ENCODE results near the gene PCDH15.

Gene PCDH15

DNA sequence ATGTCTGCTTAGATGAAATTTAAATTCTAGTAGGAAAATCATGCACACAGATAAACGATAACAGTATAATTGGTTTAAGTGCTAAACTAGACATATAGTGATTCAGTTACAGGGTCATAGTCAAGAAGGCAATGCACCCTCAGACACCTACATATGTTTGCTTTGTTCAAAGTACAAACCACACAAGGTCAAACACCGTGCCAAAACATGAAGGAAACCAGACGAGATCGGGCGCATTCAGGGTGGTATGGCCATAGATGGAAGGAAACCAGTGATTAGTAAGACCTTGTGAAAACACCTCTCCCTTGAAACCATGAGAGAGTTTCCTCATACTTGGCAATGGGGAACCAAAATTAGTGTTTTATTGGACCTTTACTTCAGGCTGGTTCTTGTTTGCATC is 906.9 kb downstream of the PCDH15 start:
- in situ Hi-C loops (cut with MboI; ENCODE audit: low sequenced_read_pairs): no loop called here

- in situ Hi-C loops (cut with MboI; ENCODE audit: low sequenced_read_pairs): no loop called here
Measured at GRCh38 chr10:53893061-53893460, 908.0 kb downstream of the PCDH15 start.

DNA sequence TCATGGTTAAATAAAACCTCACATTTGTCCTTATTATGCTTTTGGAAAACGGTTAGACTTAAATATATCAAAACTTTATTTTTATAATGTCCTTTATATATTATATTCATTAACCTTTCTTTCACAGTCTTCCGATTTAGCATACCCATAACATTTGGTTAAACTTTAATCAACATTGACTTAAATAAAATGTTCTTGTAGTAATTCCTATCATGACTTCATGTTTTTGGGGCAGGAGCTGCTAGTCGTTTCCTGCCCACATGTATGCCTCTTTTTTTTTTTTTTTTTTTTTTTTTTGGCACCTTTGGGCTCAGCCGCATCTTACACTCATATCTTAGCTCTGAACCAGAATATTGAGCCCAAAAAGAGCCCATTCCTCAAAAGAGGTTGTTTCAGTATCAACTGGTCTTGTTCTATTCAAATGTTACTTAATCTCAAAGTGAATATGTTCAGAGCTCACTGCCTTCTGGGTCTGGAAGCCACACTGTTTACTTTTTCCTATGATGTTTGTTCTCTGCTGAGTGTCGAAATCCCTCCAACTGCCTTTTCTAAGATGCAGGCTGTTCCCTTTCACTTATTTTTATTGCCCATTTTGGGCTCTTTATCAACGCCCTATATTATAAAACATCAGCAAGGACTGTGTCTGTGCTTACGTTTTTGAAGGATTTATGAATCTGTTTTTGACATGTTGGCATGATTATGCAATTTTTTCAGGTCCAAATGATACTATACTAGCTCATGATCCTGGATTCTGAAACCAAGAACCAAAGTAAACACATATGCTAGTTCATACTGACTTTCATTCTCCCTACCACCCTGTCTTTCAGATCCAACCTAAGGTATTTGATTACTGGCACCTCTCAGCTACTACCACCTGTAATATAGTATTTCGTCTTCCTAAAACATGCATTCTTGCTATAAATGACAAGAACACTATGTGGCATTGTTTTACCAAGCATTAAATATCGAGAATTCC is 914.4 kb downstream of the PCDH15 start:
- in situ Hi-C loops (cut with MboI; ENCODE audit: low sequenced_read_pairs): no loop called here

DNA sequence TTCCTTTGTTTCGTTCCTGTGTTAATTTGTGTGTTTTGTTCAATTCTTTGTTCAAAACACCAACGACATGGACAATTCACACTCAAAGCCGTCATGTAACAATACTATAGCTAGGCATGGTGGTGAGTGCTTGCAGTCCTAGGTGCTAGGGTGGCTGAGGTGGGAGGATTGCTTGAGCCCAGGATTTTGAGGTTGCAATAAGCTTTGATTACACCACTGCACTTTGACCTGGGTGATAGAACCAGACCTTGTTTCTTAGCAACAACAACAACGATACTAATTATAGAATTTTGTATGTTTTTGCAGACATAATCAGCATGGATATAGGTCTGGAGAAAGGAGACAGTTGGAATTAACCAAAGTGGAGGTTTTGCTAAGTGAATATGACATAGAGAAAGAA is 936.2 kb downstream of the PCDH15 start:
- in situ Hi-C loops (cut with MboI; ENCODE audit: low sequenced_read_pairs): no loop called here

DNA sequence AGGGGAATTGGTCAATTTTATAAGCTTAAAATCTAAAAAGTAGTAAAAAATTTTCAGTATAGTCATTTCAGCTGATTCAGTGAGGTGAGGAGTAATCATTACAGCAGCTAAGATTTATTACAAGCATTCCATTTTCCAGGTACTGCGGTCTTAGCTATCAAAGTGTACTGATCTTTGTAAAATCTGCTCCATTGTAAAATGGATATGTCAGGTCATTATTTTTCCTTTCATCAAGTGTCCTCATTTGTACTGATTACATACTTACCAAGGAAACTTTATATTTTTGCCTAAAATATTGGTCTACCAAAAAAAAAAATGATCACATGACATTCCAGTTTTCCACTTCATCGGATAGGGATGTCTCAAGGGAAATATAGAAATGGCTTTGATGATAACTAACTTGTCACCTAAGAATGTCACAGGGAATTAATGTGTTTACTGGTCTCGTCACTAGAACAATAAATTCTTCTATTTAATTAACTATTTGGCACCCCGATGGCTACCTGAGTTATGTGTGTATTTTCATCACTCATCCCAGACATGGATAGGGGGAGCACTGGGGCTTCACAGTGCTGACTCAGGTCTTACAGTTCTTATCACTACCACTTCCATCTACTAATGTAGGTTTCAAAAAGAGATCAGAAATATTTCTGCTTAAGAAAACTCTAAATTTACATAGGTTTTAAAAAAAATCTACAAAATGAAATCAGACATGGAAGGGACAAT is 948.4 kb downstream of the PCDH15 start:
- in situ Hi-C loops (cut with MboI; ENCODE audit: low sequenced_read_pairs): no loop called here

GRCh38 chr10:53846809-53847208 is 954.2 kb downstream of the PCDH15 start:
- in situ Hi-C loops (cut with MboI; ENCODE audit: low sequenced_read_pairs): no loop called here

GRCh38 chr10:53843736-53844362 is 957.2 kb downstream of the PCDH15 start:
- in situ Hi-C loops (cut with MboI; ENCODE audit: low sequenced_read_pairs): no loop called here

DNA sequence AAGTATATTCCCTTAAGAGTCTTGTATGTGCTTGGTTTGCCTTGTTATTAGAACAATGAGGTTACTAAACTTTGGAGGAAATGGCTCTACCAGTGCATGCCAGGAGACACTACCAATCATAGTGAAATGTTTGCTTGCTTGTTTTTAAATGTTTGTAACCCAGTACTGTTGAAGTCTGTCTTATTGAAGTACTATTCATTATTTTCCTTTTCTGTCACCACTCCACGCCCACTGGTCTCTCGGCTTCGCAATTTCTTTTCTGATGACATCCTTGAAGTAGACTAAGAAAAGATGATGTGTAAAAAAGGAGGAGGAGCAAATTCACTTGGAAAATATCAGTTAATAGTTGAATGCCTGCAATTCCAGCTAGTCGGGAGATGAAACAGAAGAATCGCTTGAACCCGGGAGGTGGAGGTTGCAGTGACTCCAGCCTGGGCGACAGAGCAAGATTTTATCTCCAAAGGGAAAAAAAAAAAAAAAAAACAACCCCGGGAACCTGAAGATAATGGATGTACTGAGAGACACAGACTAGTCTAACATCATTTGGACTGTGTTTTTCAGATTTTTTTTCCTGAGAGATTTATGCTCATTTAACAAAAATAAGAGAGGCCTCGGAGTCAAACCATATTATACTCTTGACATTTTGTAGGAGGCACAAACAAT is 959.4 kb downstream of the PCDH15 start:
- in situ Hi-C loops (cut with MboI; ENCODE audit: low sequenced_read_pairs): no loop called here

GRCh38 chr10:53840653-53841052 is 960.4 kb downstream of the PCDH15 start:
- in situ Hi-C loops (cut with MboI; ENCODE audit: low sequenced_read_pairs): no loop called here

DNA sequence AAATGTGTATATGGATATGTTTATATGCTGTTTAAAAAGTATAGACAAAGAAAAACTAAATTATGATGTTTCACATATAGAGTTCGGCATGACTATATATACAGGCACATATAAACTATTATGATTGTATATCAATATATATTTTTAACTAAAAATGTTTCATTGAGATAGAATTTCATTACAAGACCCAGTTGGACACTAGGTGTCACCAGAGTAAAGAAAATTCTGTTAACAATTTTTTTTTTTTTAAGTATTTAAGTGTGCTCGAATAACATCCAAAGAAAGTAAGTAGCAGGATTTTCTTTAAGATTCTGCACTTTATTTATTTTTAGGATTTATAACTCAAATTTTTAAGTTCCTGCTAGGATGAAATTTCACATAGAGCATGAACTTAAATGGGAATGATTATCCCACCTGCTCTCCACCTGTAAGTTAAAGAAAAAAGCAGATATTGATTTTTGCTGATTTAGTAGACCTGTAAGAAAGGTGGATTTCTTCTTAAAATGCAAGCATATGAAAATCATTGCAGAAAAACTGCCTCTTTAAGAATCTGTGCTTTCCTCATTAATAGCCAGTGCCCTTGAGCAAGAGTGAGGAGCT is 961.5 kb downstream of the PCDH15 start:
- in situ Hi-C loops (cut with MboI; ENCODE audit: low sequenced_read_pairs): no loop called here

GRCh38 chr10:53836638-53837037 is 964.4 kb downstream of the PCDH15 start:
- in situ Hi-C loops (cut with MboI; ENCODE audit: low sequenced_read_pairs): no loop called here

DNA sequence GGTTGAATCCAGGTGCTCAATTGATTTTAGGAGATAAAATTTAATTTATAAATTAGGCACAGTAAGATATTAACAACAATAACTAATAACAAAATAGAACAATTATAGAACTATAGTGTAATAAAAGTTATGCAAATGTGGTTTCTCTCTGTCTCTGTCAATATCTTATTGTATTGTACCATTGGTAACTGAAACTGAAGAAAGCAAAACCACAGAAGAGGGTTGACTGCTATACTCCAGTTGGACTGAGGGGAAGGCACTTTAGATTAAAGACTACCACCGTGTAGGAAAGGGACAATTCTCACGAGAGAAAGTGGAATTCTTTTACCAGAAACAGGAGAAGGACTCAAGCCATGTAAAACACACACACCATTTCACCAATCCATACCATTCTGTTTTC is 967.1 kb downstream of the PCDH15 start:
- in situ Hi-C loops (cut with MboI; ENCODE audit: low sequenced_read_pairs): no loop called here

GRCh38 chr10:53827261-53827660 is 973.8 kb downstream of the PCDH15 start:
- in situ Hi-C loops (cut with MboI; ENCODE audit: low sequenced_read_pairs): no loop called here

GRCh38 chr10:53808677-53809372 is 992.2 kb downstream of the PCDH15 start:
- in situ Hi-C loops (cut with MboI; ENCODE audit: low sequenced_read_pairs): no loop called here

GRCh38 chr10:53786236-53786900 is 1014.7 kb downstream of the PCDH15 start:
- in situ Hi-C loops (cut with MboI; ENCODE audit: low sequenced_read_pairs): no loop called here

DNA sequence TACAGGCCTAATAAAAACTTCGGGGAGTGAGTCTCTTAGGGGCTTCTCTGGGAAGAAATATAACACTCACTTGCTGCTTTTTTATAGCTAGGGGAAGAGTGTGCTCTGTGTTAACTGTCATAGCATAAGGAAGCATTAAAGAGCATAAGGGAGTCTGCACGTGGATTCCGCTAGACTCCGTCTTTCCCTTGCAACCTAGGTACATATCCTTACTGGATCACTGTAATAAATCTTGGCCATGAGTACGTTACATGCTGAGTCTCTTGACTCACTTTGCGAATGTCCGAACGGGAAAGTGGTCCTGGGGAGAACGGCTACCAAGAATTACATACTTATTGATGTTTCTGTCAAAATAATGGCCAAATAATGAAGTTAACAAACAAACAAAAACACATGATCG is 1029.3 kb downstream of the PCDH15 start:
- in situ Hi-C loops (cut with MboI; ENCODE audit: low sequenced_read_pairs): no loop called here

- in situ Hi-C loops (cut with MboI; ENCODE audit: low sequenced_read_pairs): no loop called here
Measured at GRCh38 chr10:53770903-53771302, 1030.1 kb downstream of the PCDH15 start.

- in situ Hi-C loops (cut with MboI; ENCODE audit: low sequenced_read_pairs): no loop called here
Measured at GRCh38 chr10:53765311-53765710, 1035.7 kb downstream of the PCDH15 start.

GRCh38 chr10:53754596-53755250 is 1046.3 kb downstream of the PCDH15 start:
- in situ Hi-C loops (cut with MboI; ENCODE audit: low sequenced_read_pairs): no loop called here
